Measurements from ENCODE around the gene USP4. TPM values are rescaled to one million over a fixed set of nuclear protein-coding genes. Genes with fewer than 3 reads are reported as not detected.
A peak's percentile ranks its signal among the peaks of the same experiment; 100 is the strongest.

USP4 gene
- total RNA-seq, 4 donors from 2014 or later: 19.8 to 32.6 (median 28.5) TPM

DNA sequence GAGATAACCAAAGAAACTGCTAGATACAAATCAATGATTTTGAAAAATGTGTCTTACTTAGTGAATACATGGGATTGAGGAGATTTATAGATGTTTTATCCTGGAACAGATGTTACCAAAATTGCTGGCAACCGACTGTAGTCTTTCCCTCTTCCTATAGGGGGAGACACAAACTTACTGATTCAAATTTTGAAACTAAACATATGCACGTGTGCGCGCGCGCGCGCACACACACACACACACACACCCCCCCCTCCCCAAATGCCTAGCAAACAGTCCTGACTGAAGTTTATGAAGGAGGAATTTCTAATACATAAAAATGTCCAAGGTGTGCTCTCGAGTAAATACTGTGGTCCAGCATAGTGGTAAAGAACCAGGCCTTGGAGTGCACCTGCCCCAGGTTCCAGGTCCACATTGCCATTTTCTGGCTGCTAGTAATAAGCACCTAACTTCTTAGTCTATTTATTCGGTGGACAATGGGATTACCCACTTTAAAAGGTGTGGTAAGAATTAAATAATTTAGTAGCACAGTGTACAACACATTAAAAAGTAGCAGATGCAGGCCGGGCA lies 44.3 kb downstream of the USP4 start:
- peaks cover 0 to 8% of the 10 kb centered on the region in 2 donors for H3K4me1 ChIP-seq
- H3K27me3 ChIP-seq: no peaks in the 10 kb centered on the region
- TF ChIP-seq, protein P1, sequence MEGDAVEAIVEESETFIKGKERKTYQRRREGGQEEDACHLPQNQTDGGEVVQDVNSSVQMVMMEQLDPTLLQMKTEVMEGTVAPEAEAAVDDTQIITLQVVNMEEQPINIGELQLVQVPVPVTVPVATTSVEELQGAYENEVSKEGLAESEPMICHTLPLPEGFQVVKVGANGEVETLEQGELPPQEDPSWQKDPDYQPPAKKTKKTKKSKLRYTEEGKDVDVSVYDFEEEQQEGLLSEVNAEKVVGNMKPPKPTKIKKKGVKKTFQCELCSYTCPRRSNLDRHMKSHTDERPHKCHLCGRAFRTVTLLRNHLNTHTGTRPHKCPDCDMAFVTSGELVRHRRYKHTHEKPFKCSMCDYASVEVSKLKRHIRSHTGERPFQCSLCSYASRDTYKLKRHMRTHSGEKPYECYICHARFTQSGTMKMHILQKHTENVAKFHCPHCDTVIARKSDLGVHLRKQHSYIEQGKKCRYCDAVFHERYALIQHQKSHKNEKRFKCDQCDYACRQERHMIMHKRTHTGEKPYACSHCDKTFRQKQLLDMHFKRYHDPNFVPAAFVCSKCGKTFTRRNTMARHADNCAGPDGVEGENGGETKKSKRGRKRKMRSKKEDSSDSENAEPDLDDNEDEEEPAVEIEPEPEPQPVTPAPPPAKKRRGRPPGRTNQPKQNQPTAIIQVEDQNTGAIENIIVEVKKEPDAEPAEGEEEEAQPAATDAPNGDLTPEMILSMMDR (IDR thresholded peaks at IDR 0.05): peak in 4 of 6 experiments; percentile 34 to 63 (median 56)
- TF ChIP-seq POLR2A (IDR thresholded peaks at IDR 0.05): no peak
- no peaks in the 10 kb centered on the region for H3K9me3 ChIP-seq
- intact Hi-C loops (cut with DNase I): loop anchor here (10.0 kb wide), 1 partner anchor 149 kb away; no protein-coding TSS in a partner anchor
- peaks cover 65 to 77% of the 10 kb centered on the region in 2 donors for H3K36me3 ChIP-seq
- no peak overlapping the region for H3K4me3 ChIP-seq (replicated peaks in 1 of 3)
- H3K27ac ChIP-seq: no peak overlapping the region
- DNase-seq: peak in 1 of 2 donors; percentile 12
- WGBS, 2 donors: 78 to 83% methylated on average over 11 of the region's 11 CpGs

DNA sequence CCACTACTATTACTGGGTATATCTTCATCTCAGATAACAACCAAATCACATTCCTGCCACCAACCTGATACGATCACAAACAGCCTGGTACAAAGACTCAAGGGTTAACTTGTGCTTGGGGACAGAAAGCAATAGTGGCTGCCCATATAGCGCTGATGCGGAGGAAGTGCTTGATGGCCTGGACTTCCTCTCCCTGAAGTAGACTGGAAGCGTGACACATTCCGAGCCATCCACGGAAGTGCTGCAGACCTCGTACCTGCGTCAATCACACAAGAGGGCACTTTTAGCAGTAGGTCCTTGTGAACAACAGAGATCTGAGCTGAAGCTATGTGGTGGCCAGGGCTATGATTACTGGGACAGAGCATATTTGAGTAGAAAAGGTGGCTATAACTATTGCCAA lies 45.5 kb downstream of the USP4 start:
- DNase-seq: no peak
- intact Hi-C loops (cut with DNase I): loop anchor here (10.0 kb wide), 1 partner anchor 150 kb away; no protein-coding TSS in a partner anchor
- H3K27me3 ChIP-seq: no peaks in the 10 kb centered on the region
- no peaks in the 10 kb centered on the region for H3K9me3 ChIP-seq
- H3K27ac ChIP-seq: no peak overlapping the region
- TF ChIP-seq, protein P1 (IDR thresholded peaks at IDR 0.05): no peak
- no peak for TF ChIP-seq POLR2A (IDR thresholded peaks at IDR 0.05)
- H3K4me3 ChIP-seq (replicated peaks in 1 of 3): no peak overlapping the region
- peaks cover 68 to 78% of the 10 kb centered on the region in 2 donors for H3K36me3 ChIP-seq
- peaks cover 0 to 8% of the 10 kb centered on the region in 2 donors for H3K4me1 ChIP-seq
- WGBS, 2 donors: 80 to 84% methylated on average over 8 of the region's 8 CpGs

DNA sequence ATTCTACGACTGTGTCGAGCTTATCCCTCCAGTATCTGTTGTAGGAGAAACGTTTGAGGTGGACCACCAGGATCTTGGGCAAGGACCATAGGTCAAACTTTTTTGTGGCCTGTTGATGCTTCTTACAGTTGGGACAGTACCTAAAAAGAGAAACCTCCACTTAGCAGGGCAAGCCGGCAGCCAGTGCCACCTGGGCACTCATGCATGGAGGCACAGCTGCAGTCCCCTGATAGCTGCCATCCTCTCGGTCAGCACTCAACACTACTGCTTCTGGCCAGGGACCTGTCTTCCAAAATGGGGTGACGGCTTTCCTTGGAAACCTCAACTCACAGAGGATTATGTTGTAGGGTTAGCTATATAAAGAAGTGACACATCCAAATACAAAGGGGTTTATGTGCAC lies 55.9 kb downstream of the USP4 start:
- Histone ChIP-seq H3K27ac (no peak overlapping the region), H3K4me3 (replicated peaks in 1 of 3) (no peak overlapping the region), H3K27me3 (no peaks in the 10 kb centered on the region), H3K4me1 (peaks cover 0 to 2% of the 10 kb centered on the region in 2 donors), H3K9me3 (no peaks in the 10 kb centered on the region), H3K36me3 (peaks cover 60 to 67% of the 10 kb centered on the region in 2 donors)
- DNase-seq: no peak
- no peak for TF ChIP-seq POLR2A (IDR thresholded peaks at IDR 0.05)
- TF ChIP-seq, protein P1 (IDR thresholded peaks at IDR 0.05): no peak
- 87 to 94% methylated on average over 6 of the region's 6 CpGs for WGBS, 2 donors
- intact Hi-C loops (cut with DNase I): no loop called here

DNA sequence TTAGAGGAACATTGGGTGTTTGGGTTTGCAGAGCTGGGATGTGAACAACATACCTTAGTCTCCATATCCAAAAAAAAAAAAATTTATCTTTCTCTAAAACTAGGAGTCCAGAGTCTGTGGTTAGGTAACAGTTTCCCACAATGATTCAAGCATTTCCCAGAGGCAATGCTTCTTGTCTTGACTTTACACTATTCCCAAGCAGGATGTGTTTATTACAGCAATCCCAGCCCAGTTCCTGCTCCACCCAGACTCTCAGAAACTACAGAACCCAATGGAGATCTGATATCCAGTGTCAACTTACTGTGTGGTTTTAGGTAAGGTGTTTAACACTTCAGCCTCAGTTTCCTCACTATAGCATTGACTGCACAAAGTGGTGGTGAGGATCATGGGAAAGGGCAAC lies 60.5 kb downstream of the USP4 start:
- intact Hi-C loops (cut with DNase I): loop anchor here (5.0 kb wide), 1 partner anchor 107 kb away; the partner anchor contains the start of gene KLHDC8B
- H3K36me3 ChIP-seq: peaks cover 19 to 24% of the 10 kb centered on the region in 2 donors

DNA sequence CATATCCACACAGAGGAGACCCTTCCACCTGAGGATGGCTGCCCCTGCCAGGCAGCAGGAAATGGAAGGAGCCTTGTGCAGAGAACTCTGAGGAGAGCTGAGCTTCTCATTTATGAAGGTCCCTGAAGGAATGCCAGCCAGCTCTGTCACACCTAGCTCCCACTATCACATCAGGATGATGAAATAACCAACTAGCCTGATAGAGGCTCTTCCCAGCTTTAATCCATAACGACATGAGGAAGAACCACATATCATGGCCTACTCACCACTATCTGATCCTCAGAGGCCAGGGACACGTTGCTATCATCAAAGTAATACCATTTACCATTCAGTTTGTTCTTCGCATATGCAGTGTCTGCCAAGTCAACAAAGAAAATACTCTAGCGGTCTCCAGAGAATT lies 61.3 kb downstream of the USP4 start:
- intact Hi-C loops (cut with DNase I): loop anchor here (5.0 kb wide), 1 partner anchor 106 kb away; the partner anchor contains the start of gene KLHDC8B
- no peak for TF ChIP-seq POLR2A (IDR thresholded peaks at IDR 0.05)
- TF ChIP-seq, protein P1 (IDR thresholded peaks at IDR 0.05): no peak
- 72 to 80% methylated on average over 4 of the region's 4 CpGs for WGBS, 2 donors
- no peak for DNase-seq
- Histone ChIP-seq H3K36me3 (peaks cover 11 to 16% of the 10 kb centered on the region in 2 donors), H3K27me3 (no peaks in the 10 kb centered on the region), H3K4me1 (peaks cover 7 to 23% of the 10 kb centered on the region in 2 donors), H3K4me3 (replicated peaks in 1 of 3) (no peak overlapping the region), H3K9me3 (no peaks in the 10 kb centered on the region), H3K27ac (peak overlapping the region in 2 of 3 donors; percentile 88 to 93)

More for the DNA sequence above, 60.5 kb downstream of the USP4 start:
- H3K4me1 ChIP-seq: peaks cover 7 to 23% of the 10 kb centered on the region in 2 donors
- no peak for TF ChIP-seq POLR2A (IDR thresholded peaks at IDR 0.05)
- TF ChIP-seq, protein P1 (IDR thresholded peaks at IDR 0.05): no peak
- H3K9me3 ChIP-seq: no peaks in the 10 kb centered on the region
- H3K27ac ChIP-seq: peak overlapping the region in 2 of 3 donors; percentile 50 to 88
- no peak for DNase-seq
- no peaks in the 10 kb centered on the region for H3K27me3 ChIP-seq
- no peak overlapping the region for H3K4me3 ChIP-seq (replicated peaks in 1 of 3)
